ENCODE data around the gene F2.

DNA sequence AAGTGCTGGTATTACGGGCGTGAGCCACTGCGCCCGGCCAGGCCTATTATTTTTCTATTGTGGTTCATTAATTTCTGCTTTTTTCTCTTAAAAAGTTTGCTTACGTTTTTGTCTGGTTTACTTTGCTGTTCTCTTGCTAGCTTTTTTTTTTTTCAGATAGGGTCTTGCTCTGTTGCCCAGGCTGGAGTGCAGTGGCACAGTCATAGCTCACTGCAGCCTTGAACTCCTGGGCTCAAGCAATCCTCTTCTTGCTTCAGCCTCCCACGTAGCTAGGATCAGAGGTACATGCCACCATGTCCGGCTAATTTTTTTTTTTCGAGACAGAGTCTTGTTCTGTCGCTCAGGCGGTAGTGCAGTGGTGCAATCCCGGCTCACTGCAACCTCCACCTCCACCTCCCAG, 18.7 kb downstream of the F2 start:
- TF ChIP-seq, protein P1, sequence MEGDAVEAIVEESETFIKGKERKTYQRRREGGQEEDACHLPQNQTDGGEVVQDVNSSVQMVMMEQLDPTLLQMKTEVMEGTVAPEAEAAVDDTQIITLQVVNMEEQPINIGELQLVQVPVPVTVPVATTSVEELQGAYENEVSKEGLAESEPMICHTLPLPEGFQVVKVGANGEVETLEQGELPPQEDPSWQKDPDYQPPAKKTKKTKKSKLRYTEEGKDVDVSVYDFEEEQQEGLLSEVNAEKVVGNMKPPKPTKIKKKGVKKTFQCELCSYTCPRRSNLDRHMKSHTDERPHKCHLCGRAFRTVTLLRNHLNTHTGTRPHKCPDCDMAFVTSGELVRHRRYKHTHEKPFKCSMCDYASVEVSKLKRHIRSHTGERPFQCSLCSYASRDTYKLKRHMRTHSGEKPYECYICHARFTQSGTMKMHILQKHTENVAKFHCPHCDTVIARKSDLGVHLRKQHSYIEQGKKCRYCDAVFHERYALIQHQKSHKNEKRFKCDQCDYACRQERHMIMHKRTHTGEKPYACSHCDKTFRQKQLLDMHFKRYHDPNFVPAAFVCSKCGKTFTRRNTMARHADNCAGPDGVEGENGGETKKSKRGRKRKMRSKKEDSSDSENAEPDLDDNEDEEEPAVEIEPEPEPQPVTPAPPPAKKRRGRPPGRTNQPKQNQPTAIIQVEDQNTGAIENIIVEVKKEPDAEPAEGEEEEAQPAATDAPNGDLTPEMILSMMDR (IDR thresholded peaks at IDR 0.05): no peak
- no peak for TF ChIP-seq POLR2AphosphoS5 (IDR thresholded peaks at IDR 0.05)

Data from prostate gland (tissue), 2 donors.